GM19452 (cell line): ENCODE measurements around the gene CPD.
A peak's percentile ranks its signal among the peaks of the same experiment; 100 is the strongest.

Source experiments
- ATAC-seq: cut with Tn5 transposase; IDR thresholded peaks from one replicate; pipeline ENCODE4 v1.9.1; 2021; ENCODE audit not compliant: unreplicated experiment

Gene CPD

GRCh38 chr17:30352240-30352814 lies 26.4 kb upstream of the CPD start:
- no peak for ATAC-seq

DNA sequence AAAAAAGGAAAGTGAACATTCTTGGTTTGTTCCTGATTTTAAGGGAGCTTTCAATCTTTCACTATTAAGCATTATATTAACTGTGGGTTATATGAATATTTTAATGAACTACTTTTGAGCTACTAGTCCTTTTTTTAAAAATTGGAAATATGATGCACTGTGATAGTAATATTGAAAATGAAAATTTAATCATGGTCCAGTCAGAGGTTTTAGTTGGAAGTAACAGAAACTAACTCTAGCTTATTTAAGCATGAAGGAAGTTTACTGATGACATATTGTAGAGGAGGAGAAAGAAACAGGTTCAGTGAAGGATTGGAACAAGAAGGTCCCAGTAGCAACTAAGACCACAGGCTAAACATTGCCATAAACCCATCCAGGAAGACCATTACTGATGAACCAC lies 24.0 kb upstream of the CPD start:
- no peak for ATAC-seq

DNA sequence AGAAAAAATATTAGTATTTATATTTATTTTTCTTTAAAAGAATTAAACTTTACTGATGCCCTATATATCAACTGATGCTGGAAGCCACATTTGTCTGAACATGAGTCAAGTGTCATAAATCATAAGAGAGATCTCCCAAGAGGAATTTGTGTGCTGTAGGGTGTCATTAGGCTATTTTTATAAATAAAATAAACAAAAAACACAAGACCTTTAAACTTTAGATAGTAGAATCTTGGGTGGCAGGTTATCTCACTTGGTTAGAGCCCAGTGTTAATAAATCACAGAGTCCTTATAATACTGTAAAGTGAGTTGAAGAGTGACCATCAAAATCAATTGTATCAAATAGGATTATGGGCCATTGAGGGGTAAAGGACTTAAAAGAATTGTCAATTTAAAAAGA lies 21.3 kb upstream of the CPD start:
- no peak for ATAC-seq

DNA sequence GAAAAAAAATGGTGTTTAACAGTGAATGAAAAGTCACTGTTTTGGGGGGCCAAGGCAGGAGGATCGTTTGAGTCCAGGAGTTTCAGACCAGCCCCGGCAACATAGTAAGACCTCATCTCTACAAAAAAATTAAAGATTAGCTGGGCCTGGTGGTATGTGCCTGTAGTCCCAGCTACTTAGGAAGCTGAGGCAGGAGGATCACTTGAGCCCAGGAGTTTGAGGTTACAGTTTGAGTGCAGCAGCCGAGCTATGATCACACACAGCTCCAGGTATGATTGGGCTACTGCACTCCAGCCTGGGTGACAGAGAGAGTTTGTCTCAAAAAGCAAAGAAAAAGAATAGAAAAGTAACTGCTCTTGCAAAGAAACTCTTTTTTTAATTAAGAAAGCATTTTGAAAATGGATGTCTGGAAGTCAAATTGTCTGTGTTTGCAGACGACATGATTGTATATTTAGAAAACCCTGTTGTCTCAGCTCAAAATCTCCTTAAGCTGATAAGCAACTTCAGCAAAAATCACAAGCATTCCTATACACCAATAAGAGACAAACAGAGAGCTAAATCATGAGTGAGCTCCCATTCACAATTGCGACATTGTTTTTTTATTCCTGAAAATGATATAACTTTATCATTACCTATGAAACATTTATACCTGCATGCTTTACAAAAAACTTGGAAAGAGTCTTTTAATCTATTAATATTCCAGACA lies 20.5 kb upstream of the CPD start:
- no peak for ATAC-seq

DNA sequence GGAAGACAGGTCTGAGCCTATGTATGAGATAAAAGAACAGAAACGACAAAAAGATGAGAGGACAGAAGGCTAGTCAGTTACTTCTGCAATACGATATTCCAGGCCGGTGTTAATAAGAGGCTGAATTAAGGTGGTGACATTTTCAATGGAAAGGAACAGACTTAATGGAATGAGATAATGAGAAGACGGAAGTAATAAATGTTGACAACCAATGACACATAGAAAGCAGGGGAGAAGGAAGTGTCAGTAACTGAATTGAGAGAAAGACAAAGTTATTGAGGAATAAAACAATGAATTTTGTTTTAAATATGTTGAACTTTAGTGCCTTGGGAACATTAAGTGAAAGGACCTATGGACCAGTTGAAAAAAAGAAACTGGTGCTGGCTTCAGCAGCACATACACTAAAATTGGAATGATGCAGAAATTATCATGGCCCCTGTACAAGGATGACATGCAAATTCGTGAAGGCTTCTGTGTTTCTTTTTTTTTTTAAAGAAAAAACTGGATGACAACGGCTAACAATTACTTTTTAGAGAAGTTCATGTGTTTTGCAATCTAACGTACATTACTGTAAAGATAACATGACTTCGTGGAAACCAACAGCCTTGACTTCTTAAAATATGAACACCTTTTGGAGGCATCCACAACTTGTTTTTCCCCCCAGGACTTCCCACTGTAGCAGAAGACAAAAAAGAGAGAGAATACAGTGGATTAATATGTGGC lies 18.5 kb upstream of the CPD start:
- no peak for ATAC-seq

DNA sequence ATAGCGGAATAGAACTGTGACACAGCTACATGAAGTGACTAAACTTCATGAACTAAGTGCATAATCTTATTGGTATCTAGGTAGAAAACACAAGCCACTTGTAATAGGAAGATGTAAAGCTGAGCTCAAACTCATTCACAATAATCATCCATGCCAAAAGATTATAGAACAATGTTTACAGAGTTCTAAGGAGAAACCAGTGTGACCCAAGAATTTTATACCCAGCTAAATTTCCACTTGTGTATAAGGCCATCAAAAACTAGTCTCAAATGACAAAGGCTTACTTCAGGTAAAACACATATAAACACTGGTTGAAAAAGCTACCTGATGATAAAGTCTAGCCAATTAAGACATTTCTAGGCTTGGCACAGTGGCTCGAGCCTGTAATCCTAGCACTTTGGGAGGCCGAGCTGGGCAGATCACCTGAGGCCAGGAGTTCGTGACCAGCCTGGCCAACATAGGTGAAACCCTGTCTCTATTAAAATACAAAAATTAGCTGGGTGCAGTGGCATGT lies 16.9 kb upstream of the CPD start:
- no peak for ATAC-seq

DNA sequence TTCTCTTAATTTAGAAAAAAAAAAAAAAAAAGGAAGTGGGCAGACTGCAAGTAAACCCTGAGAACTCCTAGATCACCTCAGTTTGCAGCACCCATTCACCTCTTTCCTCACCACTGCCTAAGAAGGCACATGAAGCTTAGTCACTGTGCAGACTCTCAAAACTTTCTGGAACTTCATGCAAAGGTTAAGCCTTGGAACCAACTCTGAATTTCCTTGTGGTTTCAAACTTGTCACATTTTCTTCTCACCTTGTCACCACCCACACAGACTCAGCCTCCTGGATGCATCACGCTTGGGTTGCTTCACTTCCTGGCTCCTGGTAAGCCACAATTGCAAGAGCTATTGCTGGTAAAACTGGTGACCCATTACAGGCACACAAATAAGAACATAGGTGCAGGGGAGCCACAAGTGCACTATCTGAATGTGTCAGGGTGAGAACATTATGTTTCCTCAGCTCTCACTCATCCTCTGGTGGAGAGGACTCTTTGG lies 15.0 kb upstream of the CPD start:
- peak; percentile 85 for ATAC-seq

GRCh38 chr17:30366536-30366935 lies 12.2 kb upstream of the CPD start:
- ATAC-seq = no peak

DNA sequence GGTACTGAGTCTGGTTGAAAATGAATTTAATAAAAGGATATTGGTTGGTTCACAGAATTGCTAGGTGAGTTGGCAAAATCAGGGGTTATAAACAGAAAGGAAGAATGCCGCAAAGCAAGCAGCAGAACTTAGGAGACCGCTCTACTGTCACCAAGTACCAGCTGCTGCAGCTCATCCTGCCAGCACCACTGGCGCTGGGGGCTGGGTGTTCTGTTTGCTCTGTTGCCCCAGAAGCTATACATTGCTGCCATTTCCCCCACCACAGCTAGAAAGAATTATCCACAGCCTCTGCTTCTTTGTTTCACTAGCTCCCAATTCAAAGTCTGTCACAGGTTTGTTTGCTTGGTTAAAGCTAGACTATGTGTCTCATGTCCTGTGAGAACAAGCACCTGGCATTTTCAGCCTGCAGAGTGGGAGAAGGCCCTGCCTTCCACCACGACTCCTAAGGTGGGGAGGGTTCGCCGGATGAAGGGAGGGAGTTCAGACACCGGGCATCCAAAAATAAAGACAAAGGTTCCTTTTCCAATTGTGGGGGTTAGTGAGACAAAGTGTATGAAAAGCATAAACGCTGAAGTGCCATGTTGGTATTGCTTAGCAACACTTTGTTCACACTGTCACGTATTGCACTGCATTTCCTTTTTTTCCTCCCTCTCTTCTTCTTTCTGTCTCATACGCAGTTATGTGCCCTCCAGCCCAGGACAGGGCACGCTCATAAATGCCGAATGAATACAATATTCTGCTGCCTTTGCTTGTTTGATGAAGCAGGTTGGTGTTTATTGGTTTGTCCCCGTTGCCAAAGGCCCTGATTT lies 9.6 kb upstream of the CPD start:
- no peak for ATAC-seq

DNA sequence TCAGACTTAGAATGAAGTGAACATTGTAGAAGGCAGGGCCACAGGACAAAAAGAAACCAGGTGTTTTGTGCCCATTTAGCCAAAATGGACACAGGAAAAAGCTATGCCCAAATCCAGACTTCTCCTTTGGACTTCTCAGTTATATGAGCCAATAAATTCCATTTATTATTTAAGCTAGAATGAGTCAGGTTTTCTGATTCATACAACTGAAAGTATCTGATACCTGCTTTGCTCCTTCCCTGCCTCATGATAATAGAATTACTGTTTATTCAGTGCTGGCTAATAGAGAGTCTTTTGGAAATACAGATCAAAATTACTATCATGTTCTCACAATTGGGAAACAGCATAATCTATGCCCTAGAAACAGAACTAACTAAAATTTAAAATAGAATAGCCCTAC lies 8.7 kb upstream of the CPD start:
- no peak for ATAC-seq

GRCh38 chr17:30372755-30373154 lies 6.0 kb upstream of the CPD start:
- no peak for ATAC-seq

- ATAC-seq = no peak
Observed at GRCh38 chr17:30375661-30376060, 3.1 kb upstream of the CPD start.

- ATAC-seq = no peak
Observed at GRCh38 chr17:30376621-30377452, 1.9 kb upstream of the CPD start.

- ATAC-seq = no peak
Observed at GRCh38 chr17:30377574-30378240, 1.0 kb upstream of the CPD start.

GRCh38 chr17:30378241-30378824 lies 394 bp upstream of the CPD start:
- no peak for ATAC-seq

GRCh38 chr17:30379303-30379902 lies 676 bp downstream of the CPD start:
- ATAC-seq = peak; percentile 19

DNA sequence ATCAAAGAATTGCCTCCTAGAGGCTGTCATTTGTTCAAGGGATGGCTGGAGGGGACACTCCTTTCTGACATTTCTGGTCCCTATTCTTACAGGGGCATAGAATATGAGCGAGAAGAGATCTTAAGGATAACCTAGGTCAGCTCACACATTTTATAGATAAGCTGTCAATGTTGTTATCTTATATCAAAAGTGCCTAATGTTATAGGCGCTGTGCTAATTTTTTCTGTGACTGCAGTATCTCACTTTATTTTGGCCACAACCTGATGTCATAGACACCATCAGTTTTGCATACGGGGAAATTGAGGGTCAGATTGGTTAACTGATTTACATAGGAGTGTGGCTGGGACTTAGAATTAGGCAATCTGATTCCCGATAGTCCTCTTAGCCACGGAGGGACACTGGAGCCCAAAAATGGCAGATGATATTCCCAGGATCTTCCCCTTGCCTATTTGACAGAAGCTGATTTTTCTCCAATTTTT lies 1.2 kb downstream of the CPD start:
- peak; percentile 43 for ATAC-seq

- ATAC-seq = no peak
Observed at GRCh38 chr17:30380643-30381339, 2.1 kb downstream of the CPD start.
